ENCODE data around the gene CDC42EP5.
"Not testable (repeated sequence)": the region's sequence is repeated elsewhere in the genome, so short reads cannot be mapped to it uniquely, and the experiment has no call there.

CDC42EP5 gene

GRCh38 chr19:54489341-54489740, 16.2 kb upstream of the CDC42EP5 start:
- DNase-seq (ENCODE audit: low spot score) = no peak

GRCh38 chr19:54485851-54486250, 12.8 kb upstream of the CDC42EP5 start:
- DNase-seq (ENCODE audit: low spot score) = no peak

GRCh38 chr19:54484451-54484850, 11.4 kb upstream of the CDC42EP5 start:
- DNase-seq (ENCODE audit: low spot score) = no peak

- no peak for DNase-seq (ENCODE audit: low spot score)
Measured at GRCh38 chr19:54482889-54483288, 9.8 kb upstream of the CDC42EP5 start.

- DNase-seq (ENCODE audit: low spot score) = peak; percentile 30
Measured at GRCh38 chr19:54481326-54481930, 8.3 kb upstream of the CDC42EP5 start.

- no peak for DNase-seq (ENCODE audit: low spot score)
Measured at GRCh38 chr19:54480051-54480450, 7.0 kb upstream of the CDC42EP5 start.

GRCh38 chr19:54478677-54479266, 5.7 kb upstream of the CDC42EP5 start:
- peak; percentile 31 for DNase-seq (ENCODE audit: low spot score)

GRCh38 chr19:54477650-54478049, 4.6 kb upstream of the CDC42EP5 start:
- no peak for DNase-seq (ENCODE audit: low spot score)

GRCh38 chr19:54475706-54476105, 2.6 kb upstream of the CDC42EP5 start:
- no peak for DNase-seq (ENCODE audit: low spot score)

- DNase-seq (ENCODE audit: low spot score) = no peak
Measured at GRCh38 chr19:54473892-54474372, 836 bp upstream of the CDC42EP5 start.

- no peak for DNase-seq (ENCODE audit: low spot score)
Measured at GRCh38 chr19:54470991-54471782, 1.9 kb downstream of the CDC42EP5 start.

GRCh38 chr19:54470276-54470887, 2.7 kb downstream of the CDC42EP5 start:
- no peak for DNase-seq (ENCODE audit: low spot score)

- no peak for DNase-seq (ENCODE audit: low spot score)
Measured at GRCh38 chr19:54469496-54469934, 3.6 kb downstream of the CDC42EP5 start.

- not testable (repeated sequence) for DNase-seq (ENCODE audit: low spot score)
Measured at GRCh38 chr19:54466110-54466480, 7.0 kb downstream of the CDC42EP5 start.

GRCh38 chr19:54465426-54466109, 7.5 kb downstream of the CDC42EP5 start:
- no peak for DNase-seq (ENCODE audit: low spot score)

- peak; percentile 88 for DNase-seq (ENCODE audit: low spot score)
Measured at GRCh38 chr19:54464630-54465425, 8.3 kb downstream of the CDC42EP5 start.

- peak; percentile 88 for DNase-seq (ENCODE audit: low spot score)
Measured at GRCh38 chr19:54464044-54464629, 9.0 kb downstream of the CDC42EP5 start.

- DNase-seq (ENCODE audit: low spot score) = peak; percentile 98
Measured at GRCh38 chr19:54463531-54464043, 9.5 kb downstream of the CDC42EP5 start, which contains the start of gene LENG9. Gene LENG9 (minus strand): TSS chr19:54463778. CDS start chr19:54463526, 252 bp downstream.

GRCh38 chr19:54462655-54463530, 10.2 kb downstream of the CDC42EP5 start:
- peak; percentile 54 for DNase-seq (ENCODE audit: low spot score)

All from activated CD4-positive, alpha-beta T cell treated with anti-CD3 and anti-CD28 coated beads, Interleukin-2, Interleukin-4, amounts not matched to agents 100 ng/mL and 50 ng/mL, durations not matched to agents 16 hours and 8 hours (primary cell).